Duodenal mucosa (tissue), 2 donors: ENCODE results near the gene ATAD3C.
"Not testable (repeated sequence)": the region's sequence is repeated elsewhere in the genome, so short reads cannot be mapped to it uniquely, and the experiment has no call there.

Experiments used
- H3K27ac ChIP-seq: one replicate; pipeline ENCODE4 v1.7.0; 2013; ENCODE audit warnings: low read depth, low read length
- H3K27me3 ChIP-seq, 2 donors: one replicate each; pipeline ENCODE4 v1.7.0; 2013; ENCODE audit warnings: low read length in 2 of 2, control low read depth in 1 of 2; ENCODE audit not compliant: insufficient read depth in 2 of 2, control insufficient read depth in 1 of 2
- H3K36me3 ChIP-seq, 2 donors: one replicate each; pipeline ENCODE4 v1.7.0; 2013; ENCODE audit warnings: low read length in 2 of 2, control low read depth in 1 of 2; ENCODE audit not compliant: insufficient read depth in 2 of 2, control insufficient read depth in 1 of 2
- H3K4me1 ChIP-seq, 2 donors: one replicate each; pipeline ENCODE4 v1.7.0; 2013; ENCODE audit warnings: low read length in 2 of 2, control low read depth in 1 of 2; ENCODE audit not compliant: insufficient read depth in 2 of 2, control insufficient read depth in 1 of 2
- H3K4me3 ChIP-seq, 2 donors: one replicate each; pipeline ENCODE4 v1.7.0; 2013; ENCODE audit warnings: low read length in 2 of 2, low read depth in 1 of 2
- H3K9ac ChIP-seq, 2 donors: one replicate each; pipeline ENCODE4 v1.7.0; 2013; ENCODE audit warnings: low read length in 2 of 2, low read depth in 1 of 2
- H3K9me3 ChIP-seq, 2 donors: one replicate each; pipeline ENCODE4 v1.7.0; 2013; ENCODE audit warnings: low read length in 2 of 2, control low read depth in 1 of 2; ENCODE audit not compliant: control insufficient read depth in 1 of 2

Gene ATAD3C

GRCh38 chr1:1450616-1451015, 1.1 kb downstream of the ATAD3C start:
- H3K27ac ChIP-seq, H3K9ac ChIP-seq, H3K27me3 ChIP-seq, H3K36me3 ChIP-seq, H3K9me3 ChIP-seq, H3K4me1 ChIP-seq, H3K4me3 ChIP-seq: not testable (repeated sequence)

DNA sequence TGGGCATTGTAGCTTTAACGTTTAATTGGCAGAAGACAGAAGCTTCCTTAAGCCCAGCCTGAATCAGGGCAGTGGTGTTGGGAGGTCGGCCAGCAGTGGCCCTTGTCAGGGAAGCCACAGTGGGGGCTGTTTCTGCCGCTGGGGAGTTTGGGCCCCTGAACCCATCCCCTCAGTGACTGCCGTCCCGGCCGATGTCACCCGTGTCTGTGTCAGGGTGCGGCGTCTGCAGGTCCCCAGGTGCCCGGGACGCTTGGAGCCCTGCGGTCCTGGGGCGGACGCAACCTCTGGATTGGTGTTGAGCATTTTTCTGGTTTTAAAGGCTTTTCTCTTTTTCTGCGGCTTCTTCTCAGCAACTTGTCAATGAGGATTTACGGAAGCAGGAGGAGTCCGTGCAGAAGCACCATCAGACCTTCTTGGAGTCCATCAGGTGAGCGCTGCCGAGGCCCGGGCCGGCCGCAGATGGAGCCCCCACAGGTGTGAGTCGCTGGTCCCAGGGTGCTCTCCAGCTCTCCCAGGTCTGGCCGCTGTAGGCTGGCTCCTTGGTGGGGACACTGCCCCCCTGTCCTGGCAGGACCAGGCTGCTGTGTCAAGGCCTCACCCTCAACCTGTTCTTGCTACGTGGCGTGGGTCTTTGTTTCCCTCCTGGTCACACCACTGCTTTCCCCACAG, 2.3 kb downstream of the ATAD3C start:
- Histone ChIP-seq H3K36me3 (no peaks in the 10 kb centered on the region), H3K27me3 (no peaks in the 10 kb centered on the region), H3K27ac (no peak overlapping the region)

GRCh38 chr1:1452365-1452739, 2.9 kb downstream of the ATAD3C start:
- not testable (repeated sequence) for H3K27me3 ChIP-seq, H3K36me3 ChIP-seq, H3K27ac ChIP-seq, H3K4me1 ChIP-seq, H3K9ac ChIP-seq, H3K9me3 ChIP-seq, H3K4me3 ChIP-seq

More for the DNA sequence above, 2.3 kb downstream of the ATAD3C start:
- H3K4me3 ChIP-seq = no peak overlapping the region
- H3K9me3 ChIP-seq = no peaks in the 10 kb centered on the region
- H3K9ac ChIP-seq = no peak overlapping the region
- H3K4me1 ChIP-seq = no peaks in the 10 kb centered on the region

GRCh38 chr1:1452882-1453281, 3.4 kb downstream of the ATAD3C start:
- H3K4me3 ChIP-seq = no peak overlapping the region
- no peaks in the 10 kb centered on the region for H3K9me3 ChIP-seq
- no peak overlapping the region for H3K9ac ChIP-seq
- H3K27ac ChIP-seq = no peak overlapping the region
- H3K4me1 ChIP-seq = no peaks in the 10 kb centered on the region
- no peaks in the 10 kb centered on the region for H3K27me3 ChIP-seq
- no peaks in the 10 kb centered on the region for H3K36me3 ChIP-seq

DNA sequence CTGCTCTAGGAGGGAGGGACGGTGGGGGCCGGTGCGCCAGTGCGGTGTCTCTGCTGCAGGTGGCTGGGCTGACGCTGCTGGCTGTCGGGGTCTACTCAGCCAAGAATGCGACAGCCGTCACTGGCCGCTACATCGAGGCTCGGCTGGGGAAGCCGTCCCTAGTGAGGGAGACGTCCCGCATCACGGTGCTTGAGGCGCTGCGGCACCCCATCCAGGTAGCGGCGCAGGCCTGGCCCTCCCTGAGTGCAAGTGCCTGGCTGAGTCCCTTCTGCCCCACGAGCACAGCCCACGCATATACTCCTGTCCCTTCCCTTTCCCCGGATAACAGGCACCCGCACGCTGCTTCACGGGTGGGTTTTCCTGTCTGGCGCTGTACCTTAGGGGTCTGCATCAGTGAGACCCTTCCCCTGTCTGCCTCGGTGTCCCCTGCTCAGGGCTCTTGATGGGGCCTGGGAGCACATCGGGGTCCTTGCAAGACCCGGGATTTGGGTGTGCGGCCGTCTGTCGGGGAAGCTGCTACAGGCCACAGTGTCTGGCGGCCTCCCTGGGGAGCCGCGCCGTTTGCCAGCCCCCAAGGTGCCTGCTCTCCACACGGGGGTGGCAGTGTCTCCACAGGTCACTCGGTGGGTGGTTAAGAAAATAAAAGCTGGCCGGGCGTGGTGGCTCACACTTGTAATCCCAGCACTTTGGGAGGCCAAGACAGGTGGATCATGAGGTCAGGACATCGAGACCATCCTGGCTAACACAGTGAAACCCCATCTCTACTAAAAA, 5.0 kb downstream of the ATAD3C start:
- not testable (repeated sequence) for H3K4me1 ChIP-seq, H3K9ac ChIP-seq, H3K27me3 ChIP-seq, H3K4me3 ChIP-seq, H3K36me3 ChIP-seq, H3K27ac ChIP-seq, H3K9me3 ChIP-seq

DNA sequence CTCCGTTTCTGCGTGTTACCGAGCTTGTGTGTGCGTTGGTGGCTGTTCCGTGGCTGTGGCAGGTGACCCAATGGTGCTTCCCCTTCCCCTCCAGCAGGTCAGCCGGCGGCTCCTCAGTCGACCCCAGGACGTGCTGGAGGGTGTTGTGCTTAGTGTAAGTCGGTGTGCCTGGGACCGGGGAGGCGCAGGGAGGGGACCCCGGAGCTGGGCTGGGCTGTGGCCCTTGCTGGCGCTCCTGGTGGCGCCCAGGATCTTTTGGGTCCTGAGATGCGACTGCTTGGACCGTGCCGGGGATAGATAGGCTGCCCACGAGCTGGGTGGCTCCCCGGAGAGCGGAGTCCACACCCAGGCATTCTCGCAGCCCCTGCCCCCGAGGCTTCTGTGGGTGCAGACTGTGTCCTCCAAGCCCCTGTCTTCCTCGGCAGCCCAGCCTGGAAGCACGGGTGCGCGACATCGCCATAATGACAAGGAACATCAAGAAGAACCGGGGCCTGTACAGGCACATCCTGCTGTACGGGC, 5.9 kb downstream of the ATAD3C start:
- Histone ChIP-seq H3K4me3 (no peak overlapping the region), H3K36me3 (no peaks in the 10 kb centered on the region), H3K9me3 (no peaks in the 10 kb centered on the region), H3K27ac (no peak overlapping the region), H3K9ac (no peak overlapping the region), H3K4me1 (no peaks in the 10 kb centered on the region), H3K27me3 (no peaks in the 10 kb centered on the region)

- H3K27ac ChIP-seq, H3K4me1 ChIP-seq, H3K4me3 ChIP-seq, H3K27me3 ChIP-seq, H3K9ac ChIP-seq, H3K36me3 ChIP-seq, H3K9me3 ChIP-seq: not testable (repeated sequence)
These were observed 6.4 kb downstream of the ATAD3C start for GRCh38 chr1:1455934-1456333.

GRCh38 chr1:1456683-1457255, 7.3 kb downstream of the ATAD3C start:
- H3K27ac ChIP-seq, H3K27me3 ChIP-seq: not testable (repeated sequence)

GRCh38 chr1:1459156-1459555, 9.7 kb downstream of the ATAD3C start:
- not testable (repeated sequence) for H3K27ac ChIP-seq, H3K27me3 ChIP-seq, H3K36me3 ChIP-seq, H3K9ac ChIP-seq, H3K4me3 ChIP-seq, H3K9me3 ChIP-seq, H3K4me1 ChIP-seq

More at GRCh38 chr1:1456683-1457255, 7.3 kb downstream of the ATAD3C start:
- H3K9me3 ChIP-seq, H3K9ac ChIP-seq, H3K4me3 ChIP-seq, H3K4me1 ChIP-seq, H3K36me3 ChIP-seq: not testable (repeated sequence)

DNA sequence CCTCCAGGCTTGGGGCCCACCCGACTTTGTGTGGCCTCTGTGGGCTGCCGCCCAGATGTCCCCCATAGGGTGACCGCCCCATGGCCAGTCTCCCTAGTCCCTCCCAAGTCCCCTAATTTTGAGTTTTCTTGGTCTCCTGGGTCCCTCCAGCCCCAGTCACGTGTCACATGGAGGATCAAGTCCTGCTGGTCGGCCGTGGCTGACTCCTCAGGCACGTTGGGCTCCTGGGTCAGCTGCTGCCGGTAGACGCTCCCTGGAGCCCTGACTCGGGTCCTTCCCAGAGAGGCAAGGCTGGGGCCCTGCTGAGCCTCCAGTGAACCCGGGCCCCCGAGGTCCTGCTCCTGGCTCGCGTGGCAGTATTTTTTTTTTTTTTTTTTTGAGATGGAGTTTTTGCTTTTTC, 10.2 kb downstream of the ATAD3C start:
- H3K27me3 ChIP-seq, H3K9ac ChIP-seq: not testable (repeated sequence)

More for the DNA sequence above, 10.2 kb downstream of the ATAD3C start:
- H3K9me3 ChIP-seq, H3K4me3 ChIP-seq, H3K4me1 ChIP-seq, H3K36me3 ChIP-seq, H3K27ac ChIP-seq: not testable (repeated sequence)
